ENCODE data around the gene DTX4. TPM values are rescaled to one million over a fixed set of nuclear protein-coding genes. Genes with fewer than 3 reads are reported as not detected.
"Not testable (repeated sequence)": the region's sequence is repeated elsewhere in the genome, so short reads cannot be mapped to it uniquely, and the experiment has no call there.

DTX4 gene
- total RNA-seq: 43.7 TPM

DNA sequence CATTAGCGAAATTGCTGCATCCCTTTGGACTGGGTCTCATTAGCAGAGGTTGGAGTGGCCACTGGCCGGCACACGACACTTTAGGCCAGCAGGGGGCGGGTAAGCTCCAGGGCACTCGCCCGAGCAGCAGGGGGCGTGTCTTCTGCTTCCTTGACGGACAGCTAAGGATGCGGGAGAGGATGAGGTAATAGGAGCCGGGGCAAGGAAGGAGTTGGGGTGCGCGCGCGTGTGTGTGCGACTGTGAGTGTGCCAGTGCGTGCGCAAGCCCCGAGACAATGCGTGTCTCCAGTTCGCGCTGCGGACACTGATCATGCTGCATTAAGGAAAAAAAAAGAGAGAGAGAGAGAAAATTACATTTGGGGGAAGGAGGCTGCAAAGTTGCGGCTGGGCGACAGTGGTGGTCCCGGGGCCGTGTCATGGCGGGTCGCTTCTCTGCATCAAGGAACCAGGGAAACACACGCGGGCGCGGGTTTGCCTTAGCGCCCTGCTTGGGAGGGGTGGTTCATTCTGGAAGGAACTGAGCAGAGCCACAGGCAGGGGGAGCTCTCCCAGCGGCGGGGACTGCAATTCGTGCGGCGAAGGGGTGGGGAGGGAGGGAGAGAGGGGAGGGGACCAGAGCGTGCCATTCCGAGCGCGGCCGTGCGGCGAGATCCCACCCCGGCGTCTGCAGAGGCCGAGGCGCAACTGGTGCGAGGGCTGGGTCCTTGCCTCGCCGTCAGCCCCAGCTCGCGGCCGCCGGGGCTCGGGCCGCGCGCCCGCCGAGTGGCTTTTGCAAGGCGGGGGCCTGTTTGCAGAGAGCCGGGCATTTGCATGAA is at the start of gene DTX4:
Gene DTX4, plus strand, starts transcription at position 625 of the 815 bp plus-strand sequence. CDS start 464 bp downstream, outside the sequence.
- peak; percentile 87 for DNase-seq

DNA sequence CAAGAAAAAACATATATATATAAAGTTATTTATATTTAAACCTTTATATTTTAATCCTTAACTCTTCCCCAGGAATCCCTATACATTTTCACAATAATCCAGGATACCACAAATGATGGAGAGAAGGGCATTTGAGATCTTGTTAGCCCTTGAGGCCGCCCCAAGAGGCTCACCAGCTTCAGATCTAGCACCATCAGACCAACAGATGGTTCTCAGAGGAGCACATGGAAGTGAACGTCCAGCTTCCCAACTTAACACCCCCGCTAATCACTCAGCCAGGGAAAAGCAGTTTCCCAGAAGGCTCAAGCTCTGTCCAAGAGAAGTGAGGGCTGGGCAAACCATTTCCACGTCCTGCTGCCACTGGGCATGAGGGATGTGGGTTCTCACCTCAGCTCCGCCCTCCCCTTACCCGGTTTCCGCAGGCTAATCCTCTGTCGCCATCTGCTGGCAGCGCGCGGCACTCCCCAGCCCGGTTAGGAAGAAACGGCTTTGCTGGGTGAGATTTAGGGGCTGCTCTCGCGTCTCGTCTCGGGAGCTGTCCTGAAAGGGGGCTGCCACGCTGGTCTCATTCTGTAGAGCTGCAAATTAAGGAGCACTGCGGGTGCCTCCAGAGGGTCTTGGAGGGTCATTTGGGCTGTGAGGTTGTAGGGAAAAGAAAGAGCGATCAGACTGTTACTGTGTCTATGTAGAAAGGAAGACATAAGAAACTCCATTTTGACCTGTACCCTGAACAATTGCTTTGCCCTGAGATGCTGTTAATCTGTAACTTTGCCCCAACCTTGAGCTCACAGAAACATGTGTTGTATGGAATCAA is 36.1 kb upstream of the DTX4 start:
- peak; percentile 64 for DNase-seq

DNA sequence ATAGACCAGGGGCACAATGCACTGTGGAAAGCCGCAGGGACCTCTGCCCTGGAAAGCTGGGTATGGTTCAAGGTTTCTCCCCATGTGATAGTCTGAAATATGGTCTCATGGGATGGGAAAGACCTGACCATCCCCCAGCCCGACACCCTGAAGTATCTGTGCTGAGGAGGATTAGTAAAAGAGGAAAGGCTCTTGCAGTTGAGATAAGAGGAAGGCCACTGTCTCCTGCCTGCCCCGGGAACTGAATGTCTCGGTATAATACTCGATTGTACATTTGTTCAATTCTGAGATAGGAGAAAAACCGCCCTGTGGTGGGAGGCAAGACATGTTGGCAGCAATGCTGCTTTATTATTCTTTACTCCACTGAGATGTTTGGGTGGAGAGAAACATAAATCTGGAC is 35.4 kb upstream of the DTX4 start:
- DNase-seq: not testable (repeated sequence)

DNA sequence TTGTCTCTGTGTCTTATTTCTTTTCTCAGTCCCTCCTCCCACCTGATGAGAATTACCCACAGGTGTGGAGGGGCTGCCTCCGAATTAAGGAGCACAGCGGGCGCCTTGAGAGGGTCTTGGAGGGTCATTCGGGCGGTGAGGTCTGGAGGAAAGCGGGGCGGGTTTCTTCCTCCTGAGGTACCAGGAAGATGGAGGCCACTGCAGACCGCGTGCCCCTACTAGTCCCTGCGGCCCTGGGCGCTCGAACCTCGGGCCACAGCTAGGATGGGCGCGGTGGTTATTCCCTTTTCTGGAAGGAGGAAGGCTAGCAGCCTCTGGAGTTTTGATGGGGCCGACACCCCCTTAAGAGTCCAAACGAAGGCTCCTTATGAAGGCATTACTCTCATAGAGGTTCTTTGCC is 34.7 kb upstream of the DTX4 start:
- no peak for DNase-seq

DNA sequence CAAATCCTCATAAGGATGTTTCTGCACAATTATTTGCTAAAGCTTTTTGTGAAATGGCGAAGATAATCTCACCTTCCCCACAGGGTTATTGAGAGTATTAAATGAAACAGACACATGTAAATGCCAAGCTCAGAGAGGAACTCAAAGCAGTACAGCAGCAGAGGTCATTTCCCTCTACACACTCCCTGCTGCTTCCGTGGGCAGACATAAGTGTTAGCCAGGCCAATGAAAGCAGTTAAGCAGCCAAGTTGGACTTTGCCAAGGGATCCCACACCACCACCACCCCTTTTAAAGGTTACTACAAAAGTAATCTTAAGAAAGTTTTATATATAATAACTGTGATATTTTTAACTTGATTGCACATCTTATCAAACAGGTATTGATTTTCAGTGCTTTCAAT is 33.3 kb upstream of the DTX4 start:
- DNase-seq: no peak

DNA sequence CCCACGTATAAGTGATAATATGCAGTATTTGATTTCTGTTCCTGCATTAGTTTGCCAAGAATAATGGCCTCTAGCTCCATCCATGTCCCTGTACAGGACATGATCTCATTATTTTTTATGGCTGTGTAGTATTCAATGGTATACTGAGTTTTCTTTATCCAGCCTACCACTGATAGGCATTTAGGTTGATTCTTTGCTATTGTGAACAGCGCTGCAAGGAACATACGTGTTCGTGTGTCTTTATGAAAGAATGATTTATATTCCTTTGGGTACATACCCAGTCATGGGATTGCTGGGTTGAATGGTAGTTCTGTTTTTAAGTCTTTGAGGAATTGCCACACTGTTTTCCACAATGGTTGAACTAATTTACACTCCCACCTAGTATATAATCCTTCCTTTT is 30.7 kb upstream of the DTX4 start:
- no peak for DNase-seq

DNA sequence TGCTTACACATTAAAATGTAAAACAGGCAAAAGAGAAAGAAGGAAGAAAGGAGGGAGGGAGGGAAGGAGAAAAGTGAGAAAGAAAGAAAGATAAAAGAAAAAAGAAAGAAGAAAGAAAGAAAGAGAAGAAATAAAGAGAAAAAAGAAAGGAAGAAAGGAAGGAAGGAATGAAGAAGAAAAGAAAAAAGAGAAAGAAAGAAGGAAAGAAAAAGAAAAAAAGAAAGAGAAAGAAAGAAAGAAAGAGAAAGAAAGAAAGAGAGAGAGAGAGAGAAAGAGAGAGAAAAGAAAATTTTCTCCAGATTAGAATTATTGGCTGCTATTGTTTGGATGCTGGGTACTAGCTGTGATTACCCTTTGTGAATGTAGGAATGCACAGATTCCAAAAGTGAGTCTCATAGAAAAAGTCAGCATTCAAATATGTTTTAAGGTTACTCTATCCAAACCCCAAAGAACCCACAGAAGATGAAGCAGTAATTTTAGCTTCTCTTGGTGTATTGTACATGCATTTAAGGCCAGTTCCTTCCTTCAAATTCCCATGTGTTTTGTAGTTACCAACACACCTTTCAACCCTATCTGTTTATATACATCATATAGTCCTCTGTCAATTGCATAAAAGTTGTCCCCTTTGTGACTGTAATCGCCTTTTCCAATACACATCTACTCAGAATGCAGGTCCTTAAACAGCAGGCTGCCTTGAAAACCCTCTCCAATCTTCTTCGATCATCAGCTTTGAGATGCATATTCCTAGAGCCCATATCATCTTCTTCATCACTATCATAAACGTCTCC is 30.1 kb upstream of the DTX4 start:
- no peak for DNase-seq

DNA sequence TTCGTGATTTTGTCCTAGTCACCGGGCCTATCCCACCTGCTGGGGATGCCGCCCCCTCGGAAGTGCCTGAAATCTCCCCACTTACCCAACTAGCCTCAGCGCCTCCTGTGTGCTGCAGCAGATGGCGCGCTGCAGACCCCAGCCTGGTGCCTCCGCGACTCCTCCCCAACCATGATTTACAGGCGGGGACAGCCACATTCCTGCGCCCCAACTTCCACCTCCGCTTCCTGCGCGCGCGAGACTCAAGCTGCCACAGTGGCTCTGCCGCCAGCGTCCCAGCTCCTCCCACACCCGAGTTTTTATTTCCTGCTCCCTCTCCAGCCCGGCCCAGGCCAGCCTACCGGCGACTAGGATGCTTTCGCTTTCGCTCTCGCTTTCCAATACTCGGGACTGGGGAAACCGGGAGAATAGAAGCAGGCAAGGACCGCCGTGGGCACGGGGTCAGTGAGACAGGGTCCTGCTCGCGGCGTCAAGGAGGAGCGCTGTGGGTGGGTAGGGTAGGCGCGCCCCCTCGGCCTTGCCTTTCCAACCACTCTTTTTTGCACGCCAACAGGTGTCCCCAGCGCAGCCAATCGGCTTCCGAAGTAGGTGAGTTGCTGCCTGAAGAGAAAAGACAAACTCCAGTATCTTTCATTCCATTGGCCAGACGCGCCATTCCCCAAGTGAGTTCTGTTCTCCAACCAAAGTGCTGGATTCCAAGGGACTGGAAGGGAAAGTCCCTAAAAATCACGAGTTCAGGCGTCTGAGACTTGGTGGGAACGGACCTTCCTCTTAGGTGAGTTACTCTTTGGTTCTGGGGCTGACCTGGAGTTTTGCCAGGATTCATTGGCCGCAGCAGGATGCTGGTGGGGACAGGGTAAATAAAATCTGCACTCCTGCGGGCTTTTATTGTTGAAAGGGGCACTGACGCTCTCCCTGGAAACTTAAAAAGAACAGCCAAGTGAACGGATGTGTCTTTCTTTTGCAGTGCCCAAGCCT is 29.1 kb upstream of the DTX4 start, which contains the start of gene FAM111A:
Gene FAM111A, plus strand, starts transcription at position 327 of the 978 bp plus-strand sequence. CDS start 6,017 bp downstream, outside the sequence.
- DNase-seq: peak; percentile 81

DNA sequence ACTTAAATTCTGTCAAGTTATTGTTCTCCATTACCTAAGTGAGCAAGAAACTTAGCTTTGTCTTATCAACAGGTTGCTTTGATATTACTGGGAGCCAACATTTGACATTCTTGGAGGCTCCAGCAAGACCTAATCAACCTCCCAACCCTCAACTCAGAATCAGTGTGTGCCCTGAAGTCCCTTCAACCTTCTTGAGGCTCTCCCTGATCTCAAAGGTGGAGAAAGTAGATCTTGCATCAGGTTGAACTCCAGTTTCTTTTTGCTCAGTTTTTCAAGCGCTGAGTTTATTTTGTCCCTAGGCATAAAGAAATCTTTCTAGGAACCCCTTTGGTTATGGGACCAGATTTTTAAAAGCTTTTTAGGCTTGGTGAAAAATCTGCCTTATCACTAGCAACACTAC is 27.8 kb upstream of the DTX4 start:
- no peak for DNase-seq

DNA sequence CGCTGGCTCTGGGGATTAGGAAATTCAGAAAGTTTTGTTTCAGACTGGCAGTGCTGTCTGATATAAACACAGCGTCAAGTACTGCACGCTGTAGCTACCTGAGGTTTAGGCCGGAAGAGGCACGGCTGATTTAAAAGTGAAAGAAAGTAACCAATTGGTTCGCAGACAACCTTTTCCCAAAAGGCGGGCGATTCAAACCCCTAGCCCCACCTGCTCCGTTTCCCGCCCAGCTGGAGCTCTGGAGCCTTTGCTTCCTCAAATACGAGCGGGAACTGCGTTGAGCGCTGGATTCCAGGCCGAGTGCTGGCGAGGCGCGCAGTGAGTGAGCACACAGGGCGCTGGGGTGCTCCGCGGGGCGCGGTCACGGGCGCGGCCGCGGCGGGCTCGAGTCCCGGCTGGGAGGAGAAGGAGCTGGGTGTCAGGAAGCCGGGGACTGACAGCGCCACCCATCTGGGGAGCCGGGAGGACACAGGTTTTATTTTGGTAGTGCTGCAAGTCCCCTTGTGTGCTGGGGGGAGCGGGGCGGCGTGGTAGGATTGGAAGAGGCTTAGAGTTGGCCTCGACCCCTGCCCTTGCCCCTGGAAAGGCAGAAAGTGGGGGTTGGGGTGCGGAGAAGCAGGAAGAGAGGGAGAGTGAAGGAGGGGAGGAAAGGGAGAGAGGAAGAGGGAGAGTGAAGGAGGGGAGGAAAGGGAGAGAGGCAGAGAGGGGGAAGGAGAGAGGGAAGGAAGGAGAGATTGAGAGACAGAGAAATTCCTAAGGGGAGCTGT is 27.2 kb upstream of the DTX4 start:
- peak; percentile 24 for DNase-seq

DNA sequence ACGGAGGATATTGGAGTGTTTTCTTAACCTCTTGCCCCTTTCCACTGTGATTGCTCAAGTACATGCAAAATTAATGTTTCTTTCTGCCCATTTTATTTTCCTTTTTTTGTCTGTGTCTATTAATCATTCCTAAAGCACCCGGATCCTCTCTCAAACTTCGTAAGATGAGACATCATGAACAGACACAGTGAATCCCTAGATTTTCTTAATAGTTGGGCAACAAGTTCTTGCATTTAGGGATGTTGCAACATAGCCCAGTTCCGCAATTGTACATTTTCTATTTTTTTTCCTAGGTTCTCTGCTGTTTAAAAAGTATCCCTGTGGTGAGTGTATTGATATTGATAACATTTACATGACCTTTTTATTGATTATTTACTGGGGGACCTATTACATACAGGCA is 26.4 kb upstream of the DTX4 start:
- DNase-seq: no peak

DNA sequence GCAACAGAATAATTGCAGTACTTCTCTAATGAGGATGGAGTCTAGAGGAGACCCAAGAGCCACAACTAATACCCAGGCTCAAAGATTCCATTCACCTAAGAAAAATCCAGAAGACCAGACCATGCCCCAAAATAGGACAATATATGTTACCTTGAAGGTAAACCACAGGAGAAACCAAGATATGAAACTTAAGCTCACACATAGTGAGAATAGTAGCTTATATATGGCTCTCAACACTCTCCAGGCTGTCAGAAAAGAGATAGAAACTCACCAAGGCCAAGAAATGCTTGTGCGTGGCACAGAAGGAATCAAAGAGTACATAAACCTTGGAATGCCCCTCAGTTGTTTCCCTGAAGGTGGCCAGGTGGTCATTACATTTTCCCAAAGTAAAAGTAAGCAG is 20.2 kb upstream of the DTX4 start:
- DNase-seq: no peak

DNA sequence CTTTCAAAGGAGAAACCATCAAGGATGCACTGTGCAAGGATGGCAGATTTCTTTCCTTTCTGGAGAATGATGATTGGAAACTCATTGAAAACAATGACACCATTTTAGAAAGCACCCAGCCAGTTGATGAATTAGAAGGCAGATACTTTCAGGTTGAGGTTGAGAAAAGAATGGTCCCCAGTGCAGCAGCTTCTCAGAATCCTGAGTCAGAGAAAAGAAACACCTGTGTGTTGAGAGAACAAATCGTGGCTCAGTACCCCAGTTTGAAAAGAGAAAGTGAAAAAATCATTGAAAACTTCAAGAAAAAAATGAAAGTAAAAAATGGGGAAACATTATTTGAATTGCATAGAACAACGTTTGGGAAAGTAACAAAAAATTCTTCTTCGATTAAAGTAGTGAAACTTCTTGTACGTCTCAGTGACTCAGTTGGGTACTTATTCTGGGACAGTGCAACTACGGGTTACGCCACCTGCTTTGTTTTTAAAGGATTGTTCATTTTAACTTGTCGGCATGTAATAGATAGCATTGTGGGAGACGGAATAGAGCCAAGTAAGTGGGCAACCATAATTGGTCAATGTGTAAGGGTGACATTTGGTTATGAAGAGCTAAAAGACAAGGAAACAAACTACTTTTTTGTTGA is 19.5 kb upstream of the DTX4 start:
- no peak for DNase-seq

DNA sequence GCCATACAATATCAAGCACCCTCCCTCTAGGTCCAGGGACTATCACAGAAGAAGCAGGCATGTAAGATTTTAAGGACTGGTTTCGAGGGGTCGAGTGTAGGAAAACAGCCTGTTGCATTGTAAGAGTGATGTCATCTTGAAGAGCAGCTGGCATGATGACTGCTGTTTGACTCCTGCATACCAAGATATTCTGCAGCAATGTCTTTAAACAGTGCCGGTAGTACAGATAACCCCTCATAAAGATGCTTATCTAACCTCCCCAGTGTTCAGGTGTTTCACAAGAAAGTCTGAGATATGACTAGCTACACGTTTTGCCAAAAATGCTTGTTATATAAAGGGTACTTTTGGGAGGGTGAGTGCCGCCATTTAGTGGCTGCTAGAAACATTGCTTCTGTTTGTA is 17.3 kb upstream of the DTX4 start:
- DNase-seq: no peak

DNA sequence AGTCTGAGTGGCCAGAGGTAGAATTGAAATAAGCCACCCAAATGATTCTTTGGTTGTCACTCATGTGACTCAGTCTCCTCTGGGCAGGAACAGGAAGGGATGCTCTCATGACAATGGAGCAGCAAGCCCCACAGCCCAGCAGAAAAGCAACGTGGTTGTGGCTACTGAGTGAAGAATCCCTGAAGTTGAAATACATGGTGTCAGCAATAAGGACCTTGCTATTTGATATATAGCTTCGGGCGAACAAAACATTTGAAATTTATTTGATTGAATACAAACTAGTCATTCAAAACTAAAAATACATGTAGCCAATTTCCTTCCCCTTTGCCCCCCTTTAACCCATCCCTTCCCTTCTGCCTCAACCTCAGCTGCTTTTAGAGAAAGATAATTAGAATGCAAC is 14.5 kb upstream of the DTX4 start:
- no peak for DNase-seq

DNA sequence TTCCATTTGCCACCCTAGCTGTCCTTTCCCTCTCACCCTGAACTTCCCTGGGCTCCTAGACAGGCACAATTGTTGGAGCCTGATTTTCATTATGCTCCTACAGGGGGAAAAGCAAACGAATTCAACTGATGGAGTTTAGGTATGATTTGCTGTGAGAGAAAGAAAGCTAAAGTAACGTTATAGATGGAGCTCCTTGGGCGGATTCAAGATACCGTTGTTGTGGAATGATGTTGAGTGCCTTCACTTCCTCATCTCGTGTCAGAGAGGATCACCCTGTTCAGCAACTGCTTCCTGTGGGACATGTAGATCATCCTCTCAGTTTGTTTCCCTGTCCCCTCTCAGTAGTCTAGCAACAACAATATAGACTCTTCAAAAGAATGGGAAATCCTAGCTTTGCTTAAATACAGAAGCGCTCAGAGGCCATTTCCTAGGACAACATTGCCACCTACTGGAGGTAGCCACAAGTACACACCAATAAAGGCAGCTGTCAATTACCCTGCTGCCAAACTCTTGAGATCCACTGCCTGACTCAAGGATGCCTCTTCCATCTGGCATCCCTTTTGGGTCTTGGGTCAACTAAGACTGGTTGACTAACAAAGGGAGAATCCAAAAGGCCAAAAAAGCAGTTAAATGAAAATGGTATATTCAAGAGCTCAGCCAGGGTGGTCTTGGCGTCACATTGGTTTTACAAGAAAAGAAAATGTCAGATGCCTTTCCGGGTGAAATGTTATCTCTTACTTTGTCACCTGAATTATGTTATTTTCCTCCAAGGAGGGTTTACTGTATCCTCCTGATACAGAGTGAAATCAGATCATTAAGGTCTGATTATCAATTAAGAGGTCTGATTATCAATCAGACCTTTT is 13.5 kb upstream of the DTX4 start:
- no peak for DNase-seq

DNA sequence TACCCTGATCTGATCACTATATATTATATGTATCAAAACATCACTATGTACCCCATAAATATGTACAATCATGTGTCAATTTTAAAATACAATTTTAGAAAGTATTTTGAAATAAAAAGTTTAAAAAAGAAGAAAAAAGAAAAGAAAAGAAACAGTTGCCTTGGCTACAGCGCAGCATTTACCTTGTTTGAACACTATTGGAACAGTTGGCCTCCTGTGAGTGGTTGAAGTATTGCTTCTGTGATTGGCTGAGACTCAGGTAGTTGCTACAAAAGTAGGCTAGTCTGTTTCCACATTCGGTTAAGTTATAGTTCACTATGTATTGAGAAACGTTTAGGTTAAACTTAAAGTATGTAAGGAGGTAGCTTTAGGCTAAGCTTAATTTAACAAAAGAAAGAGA is 7.9 kb upstream of the DTX4 start:
- DNase-seq: no peak

DNA sequence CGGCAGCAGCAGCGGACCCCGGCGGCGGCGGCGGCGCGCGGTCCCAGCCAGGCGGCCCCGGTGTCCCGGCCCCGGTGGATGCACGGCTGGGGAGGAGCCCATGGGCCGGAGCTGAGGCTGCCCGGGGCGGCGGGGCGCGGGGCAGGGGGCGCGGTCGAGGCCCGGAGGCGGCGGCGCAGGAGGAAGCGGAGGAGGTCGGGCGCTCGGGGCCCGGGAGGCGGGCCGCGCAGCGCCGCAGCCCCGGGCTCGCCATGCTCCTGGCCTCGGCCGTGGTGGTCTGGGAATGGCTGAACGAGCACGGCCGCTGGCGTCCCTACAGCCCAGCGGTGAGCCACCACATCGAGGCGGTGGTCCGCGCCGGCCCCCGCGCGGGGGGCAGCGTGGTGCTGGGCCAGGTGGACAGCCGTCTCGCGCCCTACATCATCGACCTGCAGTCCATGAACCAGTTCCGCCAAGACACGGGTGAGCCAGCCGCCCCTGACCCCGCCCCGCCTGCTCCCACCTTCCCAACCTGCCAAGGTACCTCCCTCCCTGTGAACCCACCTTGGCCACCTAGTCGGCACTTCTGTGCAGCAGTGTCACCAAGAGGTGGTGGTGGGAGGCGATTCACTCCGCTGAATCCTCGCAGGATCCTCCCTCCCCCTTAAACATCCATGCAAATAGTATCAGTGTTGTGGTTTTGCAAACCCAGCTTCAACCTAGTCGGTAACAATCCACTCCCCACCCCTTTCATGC is 580 bp downstream of the DTX4 start:
- DNase-seq: no peak
